Measurements from ENCODE around the gene FGF23.

FGF23 gene

DNA sequence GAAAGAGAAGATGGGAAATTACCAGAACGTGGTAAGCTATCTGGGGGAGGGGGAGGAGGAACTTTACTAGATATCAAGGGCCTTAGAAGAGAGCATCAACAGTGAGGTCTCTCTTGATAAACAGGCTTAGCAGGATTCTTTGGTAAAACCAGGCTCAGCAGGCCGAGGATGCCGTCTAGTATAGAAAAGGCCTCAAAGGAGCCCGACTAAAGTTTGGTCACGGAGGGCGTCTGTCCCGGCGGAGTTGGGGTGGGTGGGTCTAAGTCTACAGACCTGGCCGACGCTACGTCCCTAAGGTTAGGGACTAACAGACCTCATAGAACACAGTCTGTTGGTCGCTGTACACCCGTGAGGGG is 59.0 kb downstream of the FGF23 start:
- no peak for DNase-seq (ENCODE audit: low read depth in 1 of 2, low spot score in 1 of 2)
